BLaER1 (cell line): ENCODE data around the gene TCFL5.

Experiments
- H3K27ac ChIP-seq: shearing (Covaris generic); formaldehyde crosslinking; 2 replicates; pipeline ENCODE4 v1.8.1; 2022
- H3K27me3 ChIP-seq: shearing (Covaris generic); formaldehyde crosslinking; 2 replicates; pipeline ENCODE4 v1.8.1; 2022
- H3K36me3 ChIP-seq: shearing (Covaris generic); formaldehyde crosslinking; 2 replicates; pipeline ENCODE4 v1.8.1; 2022
- H3K4me1 ChIP-seq: shearing (Covaris generic); formaldehyde crosslinking; 2 replicates; pipeline ENCODE4 v1.8.1; 2022
- H3K4me2 ChIP-seq: shearing (Covaris generic); formaldehyde crosslinking; 2 replicates; pipeline ENCODE4 v1.8.1; 2022
- H3K4me3 ChIP-seq: shearing (Covaris generic); formaldehyde crosslinking; 2 replicates; pipeline ENCODE4 v1.8.1; 2022
- H3K9ac ChIP-seq: shearing (Covaris generic); formaldehyde crosslinking; 2 replicates; pipeline ENCODE4 v1.8.1; 2022
- H3K9me3 ChIP-seq: shearing (Covaris generic); formaldehyde crosslinking; 2 replicates; pipeline ENCODE4 v1.8.1; 2022
- H4K20me1 ChIP-seq: shearing (Covaris generic); formaldehyde crosslinking; 2 replicates; pipeline ENCODE4 v1.8.1; 2022
- Cebpa-rat ChIP-seq: shearing (Covaris generic); IDR thresholded peaks from 2 replicates; pipeline ENCODE4 v1.8.1; 2022

TCFL5 gene

GRCh38 chr20:62846166-62846890 is 15.3 kb downstream of the TCFL5 start:
- 0 out of 2 replicates have a peak overlapping the region, but pooled peaks have one; percentile 23 for H3K9ac ChIP-seq
- no peaks in the 10 kb centered on the region for H3K27me3 ChIP-seq
- no peak overlapping the region for H3K4me3 ChIP-seq
- H4K20me1 ChIP-seq, result peaks cover 60% of the 10 kb centered on the region
- H3K27ac ChIP-seq, result 0 out of 2 replicates have a peak overlapping the region, but pooled peaks have one; percentile 28
- H3K9me3 ChIP-seq, result 0 out of 2 replicates have a peak, but pooled peaks cover 2% of the 10 kb centered on the region
- no peak for TF ChIP-seq Cebpa-rat
- H3K4me2 ChIP-seq, result peak overlapping the region; percentile 66
- H3K36me3 ChIP-seq, result peaks cover 74% of the 10 kb centered on the region
- H3K4me1 ChIP-seq, result peaks cover 32% of the 10 kb centered on the region

- H3K4me3 ChIP-seq, result no peak overlapping the region
- 0 out of 2 replicates have a peak overlapping the region, but pooled peaks have one; percentile 28 for H3K27ac ChIP-seq
- TF ChIP-seq Cebpa-rat, result no peak
- H3K4me1 ChIP-seq, result peaks cover 32% of the 10 kb centered on the region
- peak overlapping the region; percentile 66 for H3K4me2 ChIP-seq
- peaks cover 75% of the 10 kb centered on the region for H3K36me3 ChIP-seq
- 0 out of 2 replicates have a peak overlapping the region, but pooled peaks have one; percentile 23 for H3K9ac ChIP-seq
- H3K27me3 ChIP-seq, result no peaks in the 10 kb centered on the region
- 0 out of 2 replicates have a peak, but pooled peaks cover 2% of the 10 kb centered on the region for H3K9me3 ChIP-seq
- peaks cover 52% of the 10 kb centered on the region for H4K20me1 ChIP-seq
Measured at GRCh38 chr20:62845416-62846160, 16.0 kb downstream of the TCFL5 start.

GRCh38 chr20:62844182-62844581 is 17.4 kb downstream of the TCFL5 start:
- H3K4me3 ChIP-seq, result no peak overlapping the region
- H3K27ac ChIP-seq, result no peak overlapping the region
- peaks cover 38% of the 10 kb centered on the region for H4K20me1 ChIP-seq
- H3K27me3 ChIP-seq, result no peaks in the 10 kb centered on the region
- H3K4me2 ChIP-seq, result no peak overlapping the region
- TF ChIP-seq Cebpa-rat, result no peak
- no peak overlapping the region for H3K9ac ChIP-seq
- H3K4me1 ChIP-seq, result peaks cover 32% of the 10 kb centered on the region
- H3K36me3 ChIP-seq, result peaks cover 73% of the 10 kb centered on the region
- H3K9me3 ChIP-seq, result 0 out of 2 replicates have a peak, but pooled peaks cover 2% of the 10 kb centered on the region

GRCh38 chr20:62843656-62844055 is 18.0 kb downstream of the TCFL5 start:
- no peak overlapping the region for H3K9ac ChIP-seq
- no peaks in the 10 kb centered on the region for H3K27me3 ChIP-seq
- 0 out of 2 replicates have a peak, but pooled peaks cover 2% of the 10 kb centered on the region for H3K9me3 ChIP-seq
- peaks cover 33% of the 10 kb centered on the region for H4K20me1 ChIP-seq
- no peak overlapping the region for H3K4me3 ChIP-seq
- no peak overlapping the region for H3K4me2 ChIP-seq
- H3K36me3 ChIP-seq, result peaks cover 73% of the 10 kb centered on the region
- H3K4me1 ChIP-seq, result peaks cover 33% of the 10 kb centered on the region
- no peak overlapping the region for H3K27ac ChIP-seq
- no peak for TF ChIP-seq Cebpa-rat

GRCh38 chr20:62841705-62842212 is 19.9 kb downstream of the TCFL5 start:
- no peak overlapping the region for H3K27ac ChIP-seq
- no peak overlapping the region for H3K4me3 ChIP-seq
- no peak for TF ChIP-seq Cebpa-rat
- no peaks in the 10 kb centered on the region for H3K27me3 ChIP-seq
- H3K4me2 ChIP-seq, result no peak overlapping the region
- H3K9ac ChIP-seq, result no peak overlapping the region
- H3K36me3 ChIP-seq, result peaks cover 76% of the 10 kb centered on the region
- H3K9me3 ChIP-seq, result 0 out of 2 replicates have a peak, but pooled peaks cover 2% of the 10 kb centered on the region
- peaks cover 35% of the 10 kb centered on the region for H3K4me1 ChIP-seq
- peaks cover 14% of the 10 kb centered on the region for H4K20me1 ChIP-seq

GRCh38 chr20:62840244-62841197 is 21.1 kb downstream of the TCFL5 start:
- Histone ChIP-seq H3K4me3 (no peak overlapping the region), H3K4me2 (no peak overlapping the region), H3K36me3 (peaks cover 85% of the 10 kb centered on the region), H3K4me1 (peaks cover 35% of the 10 kb centered on the region), H4K20me1 (peaks cover 2% of the 10 kb centered on the region; the same call in 1 of the 2 replicates), H3K9me3 (0 out of 2 replicates have a peak, but pooled peaks cover 2% of the 10 kb centered on the region), H3K27ac (no peak overlapping the region), H3K9ac (no peak overlapping the region), H3K27me3 (0 out of 2 replicates have a peak, but pooled peaks cover 4% of the 10 kb centered on the region)
- no peak for TF ChIP-seq Cebpa-rat

- Histone ChIP-seq H3K27me3 (0 out of 2 replicates have a peak, but pooled peaks cover 4% of the 10 kb centered on the region), H3K4me1 (peaks cover 40% of the 10 kb centered on the region), H4K20me1 (no peaks in the 10 kb centered on the region; the same call in 1 of the 2 replicates), H3K4me3 (no peak overlapping the region), H3K4me2 (no peak overlapping the region), H3K9ac (no peak overlapping the region), H3K9me3 (0 out of 2 replicates have a peak, but pooled peaks cover 2% of the 10 kb centered on the region), H3K36me3 (peaks cover 80% of the 10 kb centered on the region), H3K27ac (no peak overlapping the region)
- TF ChIP-seq Cebpa-rat, result no peak
Measured at GRCh38 chr20:62839816-62840215, 21.8 kb downstream of the TCFL5 start.

GRCh38 chr20:62839261-62839660 is 22.4 kb downstream of the TCFL5 start:
- TF ChIP-seq Cebpa-rat, result no peak
- H3K27ac ChIP-seq, result no peak overlapping the region
- H3K9ac ChIP-seq, result no peak overlapping the region
- H3K4me1 ChIP-seq, result peaks cover 45% of the 10 kb centered on the region
- H3K4me2 ChIP-seq, result no peak overlapping the region
- H4K20me1 ChIP-seq, result no peaks in the 10 kb centered on the region; the same call in 1 of the 2 replicates
- H3K9me3 ChIP-seq, result 0 out of 2 replicates have a peak, but pooled peaks cover 1% of the 10 kb centered on the region
- H3K27me3 ChIP-seq, result 0 out of 2 replicates have a peak, but pooled peaks cover 4% of the 10 kb centered on the region
- peaks cover 74% of the 10 kb centered on the region for H3K36me3 ChIP-seq
- H3K4me3 ChIP-seq, result no peak overlapping the region
